ENCODE measurements around the gene SAMM50.

The SAMM50 gene

GRCh38 chr22:43955040-43955882 is at the start of gene SAMM50:
Gene SAMM50, plus strand, starts transcription at chr22:43955442. Its CDS starts 136 bp downstream, at chr22:43955578.
- no peaks in the 10 kb centered on the region; the same call in 1 of the 2 replicates for H3F3A ChIP-seq (ENCODE audit: insufficient read depth, low read length)
- peak within 1 kb of the TSS; percentile 95 for H3K4me3 ChIP-seq (ENCODE audit: low read length)

GRCh38 chr22:43905681-43906080 is 49.6 kb upstream of the SAMM50 start:
- Histone ChIP-seq H3K9me2 (replicated peaks; ENCODE audit: insufficient read depth, low read length) (no peaks in the 10 kb centered on the region), H3K27me3 (replicated peaks; ENCODE audit: insufficient read depth, low read length) (peaks cover 64% of the 10 kb centered on the region), H3K79me2 (ENCODE audit: low read length) (no peaks in the 10 kb centered on the region), H3K9ac (ENCODE audit: low read length) (no peak overlapping the region), H3K4me2 (ENCODE audit: low read depth, low read length) (no peak overlapping the region), H4K20me1 (ENCODE audit: insufficient read depth, low read length) (no peaks in the 10 kb centered on the region), H3K9me3 (replicated peaks; ENCODE audit: insufficient read depth, low read length) (no peaks in the 10 kb centered on the region), H3K27ac (ENCODE audit: low read length) (no peak overlapping the region), H3K36me3 (replicated peaks; ENCODE audit: insufficient read depth, low read length) (no peaks in the 10 kb centered on the region), H3K4me3 (ENCODE audit: low read length) (no peak overlapping the region), H3F3A (ENCODE audit: insufficient read depth, low read length) (no peaks in the 10 kb centered on the region), H3K4me1 (ENCODE audit: low read length) (no peaks in the 10 kb centered on the region), H2AFZ (ENCODE audit: low read length) (no peak overlapping the region)
- DNase-seq: no peak
- TF ChIP-seq EZH2 (optimal IDR thresholded peaks at IDR 0.05; ENCODE audit: low read depth, low read length) (no peak), CTCF (IDR thresholded peaks at IDR 0.05; ENCODE audit: low read length) (no peak), EZH2phosphoT487 (IDR thresholded peaks at IDR 0.05; ENCODE audit: low read length) (no peak)

More at GRCh38 chr22:43955040-43955882, at the start of gene SAMM50:
- TF ChIP-seq CTCF (IDR thresholded peaks at IDR 0.05; ENCODE audit: low read length) (no peak), EZH2 (optimal IDR thresholded peaks at IDR 0.05; ENCODE audit: low read depth, low read length) (no peak), EZH2phosphoT487 (IDR thresholded peaks at IDR 0.05; ENCODE audit: low read length) (no peak)
- H3K36me3 ChIP-seq (replicated peaks; ENCODE audit: insufficient read depth, low read length): no peaks in the 10 kb centered on the region
- no peaks in the 10 kb centered on the region for H3K9me2 ChIP-seq (replicated peaks; ENCODE audit: insufficient read depth, low read length)
- no peaks in the 10 kb centered on the region for H4K20me1 ChIP-seq (ENCODE audit: insufficient read depth, low read length)
- peak within 1 kb of the TSS; percentile 52; the same call in 1 of the 2 replicates for H3K27ac ChIP-seq (ENCODE audit: low read length)
- no peaks in the 10 kb centered on the region for H3K9me3 ChIP-seq (replicated peaks; ENCODE audit: insufficient read depth, low read length)
- H2AFZ ChIP-seq (ENCODE audit: low read length): peak within 1 kb of the TSS; percentile 69
- H3K79me2 ChIP-seq (ENCODE audit: low read length): peaks cover 30% of the 10 kb centered on the region
- H3K4me2 ChIP-seq (ENCODE audit: low read depth, low read length): peak within 1 kb of the TSS; percentile 74
- peak; percentile 94 for DNase-seq
- H3K4me1 ChIP-seq (ENCODE audit: low read length): peaks cover 5% of the 10 kb centered on the region; the same call in 1 of the 2 replicates
- H3K27me3 ChIP-seq (replicated peaks; ENCODE audit: insufficient read depth, low read length): peaks cover 10% of the 10 kb centered on the region; the same call in 1 of the 2 replicates
- H3K9ac ChIP-seq (ENCODE audit: low read length): peak within 1 kb of the TSS; percentile 77

- Histone ChIP-seq H3K9me3 (replicated peaks; ENCODE audit: insufficient read depth, low read length) (no peaks in the 10 kb centered on the region), H3K4me1 (ENCODE audit: low read length) (no peaks in the 10 kb centered on the region), H3K79me2 (ENCODE audit: low read length) (no peaks in the 10 kb centered on the region), H3K4me2 (ENCODE audit: low read depth, low read length) (no peak overlapping the region), H2AFZ (ENCODE audit: low read length) (no peak overlapping the region), H3F3A (ENCODE audit: insufficient read depth, low read length) (no peaks in the 10 kb centered on the region), H3K4me3 (ENCODE audit: low read length) (no peak overlapping the region), H3K9ac (ENCODE audit: low read length) (no peak overlapping the region), H4K20me1 (ENCODE audit: insufficient read depth, low read length) (peaks cover 3% of the 10 kb centered on the region; the same call in 1 of the 2 replicates), H3K27me3 (replicated peaks; ENCODE audit: insufficient read depth, low read length) (peaks cover 66% of the 10 kb centered on the region), H3K9me2 (replicated peaks; ENCODE audit: insufficient read depth, low read length) (no peaks in the 10 kb centered on the region), H3K36me3 (replicated peaks; ENCODE audit: insufficient read depth, low read length) (no peaks in the 10 kb centered on the region), H3K27ac (ENCODE audit: low read length) (no peak overlapping the region)
- no peak for DNase-seq
- no peak for TF ChIP-seq EZH2phosphoT487 (IDR thresholded peaks at IDR 0.05; ENCODE audit: low read length)
- no peak for TF ChIP-seq CTCF (IDR thresholded peaks at IDR 0.05; ENCODE audit: low read length)
- TF ChIP-seq EZH2 (optimal IDR thresholded peaks at IDR 0.05; ENCODE audit: low read depth, low read length): no peak
Observed at GRCh38 chr22:43909708-43910107, 45.5 kb upstream of the SAMM50 start.
